Endothelial cell (in vitro differentiated cells): ENCODE measurements around the gene DENND1A. TPM values are rescaled to one million over a fixed set of nuclear protein-coding genes. Genes with fewer than 3 reads are reported as not detected.

ENCODE experiments used
- DNase-seq: peaks from one replicate; pipeline ENCODE4 v3.0.0; 2021; ENCODE audit warnings: low spot score
- H3K27ac Mint-ChIP-seq: one replicate; pipeline ENCODE4 v1.8.0; 2021; ENCODE audit warnings: mixed read lengths, inconsistent platforms; ENCODE audit not compliant: unreplicated experiment
- H3K27me3 Mint-ChIP-seq: one replicate; pipeline ENCODE4 v1.8.0; 2021; ENCODE audit warnings: mild to moderate bottlenecking, moderate library complexity, mixed read lengths, inconsistent platforms; ENCODE audit not compliant: unreplicated experiment
- H3K36me3 Mint-ChIP-seq: one replicate; pipeline ENCODE4 v1.8.0; 2021; ENCODE audit warnings: mild to moderate bottlenecking, low read depth, mixed read lengths, inconsistent platforms; ENCODE audit not compliant: unreplicated experiment
- H3K4me1 Mint-ChIP-seq: one replicate; pipeline ENCODE4 v1.8.0; 2021; ENCODE audit warnings: mild to moderate bottlenecking, mixed read lengths, inconsistent platforms; ENCODE audit not compliant: unreplicated experiment
- H3K4me3 Mint-ChIP-seq: one replicate; pipeline ENCODE4 v1.8.0; 2021; ENCODE audit warnings: mild to moderate bottlenecking, mixed read lengths, inconsistent platforms; ENCODE audit not compliant: unreplicated experiment
- H3K9me3 Mint-ChIP-seq: one replicate; pipeline ENCODE4 v1.8.0; 2021; ENCODE audit warnings: mixed read lengths, inconsistent platforms; ENCODE audit not compliant: unreplicated experiment
- total RNA-seq: library from RNA; stranded (reverse); fragmentation: NEBNext Ultra II Directional; extraction: Animal tissue kit (Norgen Biotek cat#: 25700); gene quantifications from one replicate; pipeline ENCODE4 v1.2.1, GENCODE V29; 2021; ENCODE audit not compliant: unreplicated experiment
- TF ChIP-seq, protein P1 (sequence below): fragments of 200-600 bp; sonication (generic); IDR thresholded peaks from one replicate; pipeline ENCODE4 v1.5.0; 2021; ENCODE audit warnings: antibody characterized with exemption; ENCODE audit not compliant: unreplicated experiment

Gene DENND1A
- total RNA-seq, 1 donor from 2014 or later = 14.1 TPM

DNA sequence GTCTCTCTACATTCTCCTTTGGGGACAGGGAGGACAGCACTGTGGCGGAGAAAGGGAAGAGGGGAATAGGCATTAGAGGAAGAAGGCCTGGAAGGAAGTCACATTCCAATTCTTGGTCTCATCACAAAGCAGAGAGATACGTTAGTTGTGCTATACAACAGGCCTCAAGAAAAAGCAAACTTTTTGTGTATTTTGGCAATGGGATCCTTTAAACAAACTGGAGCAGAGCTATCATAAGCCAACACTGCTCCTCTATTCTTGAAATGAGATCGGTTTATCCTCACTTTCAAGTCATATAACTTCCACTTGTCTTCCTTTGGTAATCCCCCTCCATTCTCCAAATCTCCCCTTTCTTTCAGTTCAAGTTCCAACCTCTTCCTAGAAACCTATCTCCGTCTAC lies 6.5 kb downstream of the DENND1A start:
- TF ChIP-seq, protein P1, sequence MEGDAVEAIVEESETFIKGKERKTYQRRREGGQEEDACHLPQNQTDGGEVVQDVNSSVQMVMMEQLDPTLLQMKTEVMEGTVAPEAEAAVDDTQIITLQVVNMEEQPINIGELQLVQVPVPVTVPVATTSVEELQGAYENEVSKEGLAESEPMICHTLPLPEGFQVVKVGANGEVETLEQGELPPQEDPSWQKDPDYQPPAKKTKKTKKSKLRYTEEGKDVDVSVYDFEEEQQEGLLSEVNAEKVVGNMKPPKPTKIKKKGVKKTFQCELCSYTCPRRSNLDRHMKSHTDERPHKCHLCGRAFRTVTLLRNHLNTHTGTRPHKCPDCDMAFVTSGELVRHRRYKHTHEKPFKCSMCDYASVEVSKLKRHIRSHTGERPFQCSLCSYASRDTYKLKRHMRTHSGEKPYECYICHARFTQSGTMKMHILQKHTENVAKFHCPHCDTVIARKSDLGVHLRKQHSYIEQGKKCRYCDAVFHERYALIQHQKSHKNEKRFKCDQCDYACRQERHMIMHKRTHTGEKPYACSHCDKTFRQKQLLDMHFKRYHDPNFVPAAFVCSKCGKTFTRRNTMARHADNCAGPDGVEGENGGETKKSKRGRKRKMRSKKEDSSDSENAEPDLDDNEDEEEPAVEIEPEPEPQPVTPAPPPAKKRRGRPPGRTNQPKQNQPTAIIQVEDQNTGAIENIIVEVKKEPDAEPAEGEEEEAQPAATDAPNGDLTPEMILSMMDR = no peak
- DNase-seq = no peak
- no peak overlapping the region for H3K27ac Mint-ChIP-seq
- peaks cover 49% of the 10 kb centered on the region for H3K4me1 Mint-ChIP-seq
- H3K36me3 Mint-ChIP-seq = no peaks in the 10 kb centered on the region
- no peaks in the 10 kb centered on the region for H3K9me3 Mint-ChIP-seq
- no peak overlapping the region for H3K4me3 Mint-ChIP-seq
- peaks cover 2% of the 10 kb centered on the region for H3K27me3 Mint-ChIP-seq

DNA sequence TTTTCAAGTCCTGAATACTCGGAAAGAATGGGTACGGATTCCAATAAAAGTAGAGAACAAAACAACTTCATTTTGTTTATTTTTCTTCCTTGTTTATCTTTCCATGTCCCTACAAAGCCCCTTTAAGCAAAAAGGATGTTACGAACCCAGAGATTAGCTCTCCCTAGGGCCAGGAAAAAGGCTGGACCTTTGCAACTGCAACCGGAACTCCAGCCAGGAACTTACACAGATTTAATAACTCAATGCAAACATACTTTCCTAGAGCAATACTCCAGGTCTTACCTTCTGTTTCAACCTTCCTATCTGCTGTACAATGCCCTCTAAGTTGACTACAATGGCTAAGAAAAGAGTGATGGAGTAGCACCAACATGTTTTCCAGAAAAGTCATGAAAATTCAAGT lies 7.0 kb downstream of the DENND1A start:
- TF ChIP-seq, protein P1 = no peak
- Mint-ChIP-seq H3K9me3 (no peaks in the 10 kb centered on the region), H3K4me3 (no peak overlapping the region), H3K36me3 (no peaks in the 10 kb centered on the region), H3K4me1 (peaks cover 48% of the 10 kb centered on the region), H3K27me3 (peaks cover 2% of the 10 kb centered on the region), H3K27ac (no peak overlapping the region)
- no peak for DNase-seq

DNA sequence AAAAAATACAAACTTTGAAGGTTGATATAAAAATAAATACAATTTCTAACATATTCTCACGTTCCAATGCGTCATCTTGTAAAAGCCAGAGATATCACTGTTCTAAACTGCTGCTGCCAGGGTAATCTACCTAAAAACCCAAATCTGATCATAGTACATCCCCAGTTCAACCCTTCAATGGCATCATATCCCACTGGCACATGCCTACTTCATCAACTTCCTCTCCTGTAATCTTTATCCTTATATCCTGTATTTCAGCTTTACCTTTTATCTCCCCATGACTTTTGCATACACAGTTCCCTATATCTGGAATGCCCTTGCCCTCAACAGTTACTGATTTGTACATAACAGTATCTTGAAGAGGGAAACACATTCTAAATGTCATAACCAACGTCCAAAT lies 7.5 kb downstream of the DENND1A start:
- no peak overlapping the region for H3K27ac Mint-ChIP-seq
- no peaks in the 10 kb centered on the region for H3K9me3 Mint-ChIP-seq
- H3K4me3 Mint-ChIP-seq = no peak overlapping the region
- H3K36me3 Mint-ChIP-seq = no peaks in the 10 kb centered on the region
- TF ChIP-seq, protein P1 = no peak
- peaks cover 43% of the 10 kb centered on the region for H3K4me1 Mint-ChIP-seq
- H3K27me3 Mint-ChIP-seq = no peaks in the 10 kb centered on the region
- no peak for DNase-seq

DNA sequence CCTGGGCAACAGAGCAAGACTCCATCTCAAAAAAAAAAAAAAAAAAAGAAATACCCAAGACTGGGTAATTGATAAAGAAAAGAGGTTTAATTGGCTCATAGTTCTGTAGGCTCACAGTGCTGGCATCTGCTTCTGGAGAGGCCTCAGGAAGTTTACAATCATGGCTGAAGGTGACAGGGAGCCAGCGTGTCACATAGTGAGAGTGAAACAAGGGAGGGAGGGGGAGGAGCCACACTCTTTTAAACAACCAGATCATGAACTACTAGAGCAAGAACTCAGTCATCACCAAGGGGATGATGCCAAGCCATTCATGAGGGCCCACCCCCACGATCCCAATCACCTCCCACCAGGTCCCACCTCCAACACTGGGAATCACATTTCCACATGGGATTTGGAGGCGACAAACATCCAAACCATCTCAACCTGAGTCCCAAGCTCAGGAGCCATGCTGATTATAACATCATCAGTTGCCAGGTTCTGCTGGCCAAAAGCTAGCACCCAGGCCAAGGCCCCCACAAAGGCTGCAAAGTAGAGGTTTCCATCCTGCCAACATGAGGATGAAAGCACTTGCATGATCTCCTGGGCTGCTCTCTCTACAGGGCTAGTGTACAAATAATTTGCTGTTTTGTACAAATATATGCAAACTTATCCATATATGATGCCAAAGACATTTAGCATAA lies 15.3 kb downstream of the DENND1A start:
- TF ChIP-seq, protein P1 = no peak
- Mint-ChIP-seq H3K4me1 (peaks cover 4% of the 10 kb centered on the region), H3K27ac (no peak overlapping the region)

DNA sequence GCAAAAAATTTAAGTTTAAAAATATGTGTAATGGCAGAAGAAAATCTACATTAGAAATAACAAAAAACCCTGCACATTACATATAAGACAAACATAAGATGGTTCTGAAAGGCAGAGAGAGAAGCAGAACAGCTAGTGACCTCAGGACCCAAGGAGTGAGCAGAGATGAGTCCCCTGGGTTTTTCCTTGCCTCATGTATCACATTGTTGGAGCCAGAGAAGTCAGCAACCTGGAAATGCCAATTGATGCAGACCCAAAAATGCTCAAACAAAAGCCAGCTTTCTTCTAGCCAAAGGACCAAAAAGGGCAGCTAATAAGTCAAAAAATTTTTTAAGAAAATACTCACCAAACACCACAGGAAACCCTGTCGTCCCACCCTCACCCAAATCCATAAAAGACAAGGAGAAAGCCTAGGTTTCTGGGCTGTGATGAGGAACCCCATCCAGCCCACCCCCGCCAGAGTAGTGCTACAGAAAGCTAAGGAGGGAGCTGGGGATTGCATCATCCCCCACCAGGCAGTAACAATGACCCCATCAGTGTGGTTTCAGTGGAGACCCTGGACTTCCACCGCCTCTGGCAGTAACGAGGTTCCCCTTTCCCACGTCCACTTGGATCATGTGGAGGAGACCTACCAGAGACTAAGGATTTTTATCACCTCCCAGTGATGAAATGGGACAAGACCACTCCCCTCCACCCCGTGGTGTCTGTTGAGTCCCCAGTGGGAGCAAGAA lies 17.6 kb downstream of the DENND1A start:
- Mint-ChIP-seq H3K36me3 (no peaks in the 10 kb centered on the region), H3K27me3 (peaks cover 2% of the 10 kb centered on the region), H3K4me3 (no peak overlapping the region), H3K4me1 (peaks cover 4% of the 10 kb centered on the region), H3K9me3 (no peaks in the 10 kb centered on the region), H3K27ac (no peak overlapping the region)
- DNase-seq = no peak
- TF ChIP-seq, protein P1 = no peak

More for the DNA sequence above, 15.3 kb downstream of the DENND1A start:
- peaks cover 2% of the 10 kb centered on the region for H3K27me3 Mint-ChIP-seq
- H3K36me3 Mint-ChIP-seq = no peaks in the 10 kb centered on the region
- no peak for DNase-seq
- no peak overlapping the region for H3K4me3 Mint-ChIP-seq
- no peaks in the 10 kb centered on the region for H3K9me3 Mint-ChIP-seq
